Subcutaneous adipose tissue (tissue), 4 donors: ENCODE data around the gene ZNF710. TPM values are rescaled to one million over a fixed set of nuclear protein-coding genes. Genes with fewer than 3 reads are reported as not detected.

Source experiments
- total RNA-seq, 4 donors: library from RNA; depleted of rRNA; stranded (reverse); fragments of >200 nt; gene quantifications; one replicate each; pipeline ENCODE4 v1.1.0, GENCODE V29; 2016
- TF ChIP-seq, protein P1 (sequence below): fragments of 450-650 bp; IDR thresholded peaks from one replicate; pipeline ENCODE4 v1.5.1; 2016; ENCODE audit warnings: low read depth, mild to moderate bottlenecking, control low read depth, antibody characterized with exemption, moderate library complexity

Gene ZNF710
- total RNA-seq, 4 donors from 2014 or later, result 5.4 to 8.3 (median 6.1) TPM

DNA sequence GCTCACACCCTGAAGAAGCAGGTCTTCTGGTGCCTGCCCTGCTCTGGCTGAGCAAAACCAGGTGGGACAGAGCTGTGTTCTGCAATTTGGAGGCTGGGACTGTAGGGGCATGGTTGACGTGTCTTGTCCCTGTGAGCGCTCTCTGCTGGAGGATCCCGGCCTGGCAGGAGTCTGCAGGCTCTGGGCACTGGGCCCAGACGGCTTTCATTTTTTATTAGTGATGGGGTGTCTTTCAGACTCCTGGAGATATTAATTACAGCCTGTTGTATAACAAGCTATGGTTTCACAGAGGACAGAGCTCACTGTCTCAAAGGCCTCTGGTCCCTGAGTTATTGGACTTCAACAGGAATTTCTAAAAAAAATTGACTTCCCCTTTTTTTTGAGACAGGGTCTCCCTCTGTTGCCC, 29.5 kb upstream of the ZNF710 start:
- TF ChIP-seq, protein P1, sequence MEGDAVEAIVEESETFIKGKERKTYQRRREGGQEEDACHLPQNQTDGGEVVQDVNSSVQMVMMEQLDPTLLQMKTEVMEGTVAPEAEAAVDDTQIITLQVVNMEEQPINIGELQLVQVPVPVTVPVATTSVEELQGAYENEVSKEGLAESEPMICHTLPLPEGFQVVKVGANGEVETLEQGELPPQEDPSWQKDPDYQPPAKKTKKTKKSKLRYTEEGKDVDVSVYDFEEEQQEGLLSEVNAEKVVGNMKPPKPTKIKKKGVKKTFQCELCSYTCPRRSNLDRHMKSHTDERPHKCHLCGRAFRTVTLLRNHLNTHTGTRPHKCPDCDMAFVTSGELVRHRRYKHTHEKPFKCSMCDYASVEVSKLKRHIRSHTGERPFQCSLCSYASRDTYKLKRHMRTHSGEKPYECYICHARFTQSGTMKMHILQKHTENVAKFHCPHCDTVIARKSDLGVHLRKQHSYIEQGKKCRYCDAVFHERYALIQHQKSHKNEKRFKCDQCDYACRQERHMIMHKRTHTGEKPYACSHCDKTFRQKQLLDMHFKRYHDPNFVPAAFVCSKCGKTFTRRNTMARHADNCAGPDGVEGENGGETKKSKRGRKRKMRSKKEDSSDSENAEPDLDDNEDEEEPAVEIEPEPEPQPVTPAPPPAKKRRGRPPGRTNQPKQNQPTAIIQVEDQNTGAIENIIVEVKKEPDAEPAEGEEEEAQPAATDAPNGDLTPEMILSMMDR, result no peak

- TF ChIP-seq, protein P1, result no peak
Observed at GRCh38 chr15:89972085-89972484, 29.0 kb upstream of the ZNF710 start.

DNA sequence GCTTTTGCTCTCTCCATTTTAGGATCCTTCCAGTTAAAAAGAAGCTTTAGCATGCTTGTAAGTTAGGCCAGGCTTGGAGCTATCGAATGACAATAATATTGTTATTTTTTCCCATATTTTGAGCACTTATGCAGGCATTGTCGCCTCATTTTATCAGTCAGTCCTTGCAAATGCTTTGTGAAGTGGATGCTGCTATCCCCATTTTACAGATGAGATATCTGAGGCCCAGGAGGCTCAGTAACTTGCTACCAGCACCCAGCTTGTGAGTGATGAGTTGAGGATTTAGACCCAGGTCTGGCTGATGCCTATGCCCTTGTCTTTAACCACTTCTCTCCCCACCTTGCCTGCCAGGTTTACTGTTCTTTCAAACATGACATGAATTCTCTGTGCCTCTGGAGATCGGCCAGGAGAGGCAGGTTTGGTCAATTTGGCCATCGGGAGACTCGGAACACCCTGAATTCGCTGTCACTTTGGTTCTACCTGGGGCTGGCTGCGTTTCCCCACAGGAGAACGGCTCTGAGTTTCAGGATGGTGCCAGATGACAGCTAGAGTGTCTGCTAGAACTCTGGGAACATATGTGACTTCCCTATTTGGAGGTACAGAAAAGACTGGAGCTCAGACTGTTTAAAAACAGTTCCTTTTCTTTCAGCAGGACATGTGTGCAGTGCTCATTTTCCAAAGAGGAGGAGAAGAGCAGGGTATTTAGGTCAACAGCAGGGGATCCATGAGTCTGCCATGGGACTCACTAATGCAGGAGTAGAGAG, 25.5 kb upstream of the ZNF710 start:
- TF ChIP-seq, protein P1, result no peak

DNA sequence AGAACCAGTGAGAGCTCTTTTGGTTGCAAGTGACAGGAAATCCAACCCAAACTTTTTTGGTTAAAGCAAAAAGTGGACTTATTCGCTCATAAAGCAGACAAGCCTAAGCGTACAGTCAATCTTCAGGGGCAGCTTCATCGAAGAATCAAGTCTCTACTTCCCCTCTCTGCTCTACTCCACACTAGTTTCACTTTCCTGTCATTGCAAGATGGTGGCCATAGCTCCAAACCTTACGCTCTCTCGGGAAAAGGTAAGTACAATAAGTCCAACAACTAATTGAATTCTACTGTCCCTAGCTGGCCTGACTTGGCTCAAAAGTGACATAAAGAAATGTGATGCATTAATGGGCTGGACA, 24.9 kb upstream of the ZNF710 start:
- TF ChIP-seq, protein P1, result no peak

- TF ChIP-seq, protein P1, result no peak
Observed at GRCh38 chr15:89978914-89979313, 22.2 kb upstream of the ZNF710 start.

DNA sequence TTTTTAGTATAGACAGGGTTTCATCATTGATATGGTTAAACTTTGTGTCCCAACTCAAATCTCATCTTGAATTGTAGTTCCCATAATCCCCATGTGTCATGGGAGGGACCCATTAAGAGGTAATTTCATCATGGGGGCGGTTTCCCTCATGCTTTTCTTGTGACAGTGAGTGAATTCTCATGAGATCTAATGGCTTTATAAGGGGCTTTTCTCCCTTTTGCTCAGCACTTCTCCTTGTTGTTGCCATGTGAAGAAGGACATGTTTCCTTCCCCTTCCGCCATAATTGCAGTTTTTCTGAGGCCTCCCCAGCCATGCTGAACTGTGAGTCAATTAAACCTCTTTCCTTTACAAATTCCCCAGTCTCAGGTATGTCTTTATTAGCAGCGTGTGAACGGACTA, 20.2 kb upstream of the ZNF710 start:
- TF ChIP-seq, protein P1, result no peak

- TF ChIP-seq, protein P1, result no peak
Observed at GRCh38 chr15:89982315-89983055, 18.6 kb upstream of the ZNF710 start.
